ENCODE measurements around the gene CRYBA2. TPM values are rescaled to one million over a fixed set of nuclear protein-coding genes. Genes with fewer than 3 reads are reported as not detected.

Gene CRYBA2
- total and polyA plus RNA-seq, 2 donors (not counting 3 experiments of a cell fraction or from before 2014, with no cell fraction given): not detected

DNA sequence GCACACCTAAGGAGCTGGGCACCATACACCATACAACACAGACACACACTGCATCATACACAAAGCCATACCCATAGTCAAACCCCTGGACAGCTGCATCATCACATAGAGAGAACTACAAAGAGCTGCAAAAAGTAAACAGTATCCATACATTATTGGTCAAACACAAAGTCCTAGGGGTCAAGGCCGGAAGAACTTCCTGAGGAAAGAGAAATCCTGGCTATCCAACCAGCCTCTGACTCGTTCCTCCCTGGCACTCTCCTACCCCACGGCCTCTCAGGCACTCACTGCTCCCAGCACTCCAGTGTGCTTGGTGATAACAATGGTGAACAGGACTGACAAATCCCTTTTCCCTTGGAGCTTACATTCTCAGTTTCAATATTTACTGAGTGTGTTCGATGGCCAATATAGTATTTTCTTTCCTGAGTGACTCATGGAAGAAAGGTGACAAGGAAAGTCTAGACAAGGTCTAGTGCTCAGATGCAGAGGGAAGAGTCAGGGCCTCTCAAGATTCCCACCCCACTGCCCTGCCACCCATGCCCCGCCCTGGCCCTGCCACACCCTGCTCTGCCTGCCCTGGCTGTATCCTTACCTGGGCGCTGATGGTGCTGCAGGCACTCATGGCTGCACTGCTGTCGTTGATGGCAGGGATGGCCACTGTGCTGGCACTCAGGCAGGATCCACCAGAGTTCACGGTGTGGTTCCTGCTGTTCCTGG lies 44.7 kb upstream of the CRYBA2 start:
- POLR2A ChIA-PET: no interaction called here

DNA sequence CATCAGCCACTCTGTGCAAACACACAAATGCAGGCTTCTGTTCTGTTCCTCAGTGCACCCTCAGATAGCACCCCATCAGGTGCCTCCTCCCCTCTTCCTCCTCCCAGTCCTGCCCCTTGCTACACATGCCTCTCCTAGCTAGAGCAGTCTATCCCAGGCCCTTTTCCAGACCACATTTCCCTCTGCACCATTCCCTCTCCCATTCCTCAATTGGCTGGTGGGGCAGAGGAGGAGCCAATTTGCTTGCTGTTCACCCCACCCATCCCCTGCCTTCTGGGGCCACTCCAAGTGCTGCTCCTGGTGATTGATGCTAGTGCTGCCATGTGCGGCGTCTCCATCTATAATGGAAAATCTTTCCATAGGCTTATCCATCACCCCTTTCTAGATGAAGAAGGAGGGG lies 42.7 kb upstream of the CRYBA2 start:
- H3K27me3 ChIP-seq (ENCODE audit: control insufficient read depth in 2 of 2, insufficient read depth in 2 of 2, low read length in 2 of 2): peaks cover 24 to 25% of the 10 kb centered on the region in 2 experiments
- no peak overlapping the region for H3K27ac ChIP-seq (ENCODE audit: insufficient read depth, low read depth, low read length)
- no peak overlapping the region for H3K9ac ChIP-seq (replicated peaks; ENCODE audit: extremely low read depth, insufficient read depth, low read length)
- H3K9me3 ChIP-seq (replicated peaks; ENCODE audit: control insufficient read depth, insufficient read depth, low read length): no peaks in the 10 kb centered on the region
- CTCF ChIA-PET: interaction anchor here (1.3 kb wide), 1 partner anchor 119 kb away, joined by 7 read pairs; no protein-coding TSS in a partner anchor
- no peaks in the 10 kb centered on the region for H4K20me1 ChIP-seq (replicated peaks; ENCODE audit: control insufficient read depth, extremely low read depth, insufficient read depth, low read length)
- H3K4me1 ChIP-seq (ENCODE audit: control insufficient read depth, extremely low read depth, insufficient read depth, low read length): no peaks in the 10 kb centered on the region
- H3K36me3 ChIP-seq (ENCODE audit: control insufficient read depth in 2 of 2, extremely low read depth in 1 of 2, insufficient read depth in 2 of 2, low read length in 2 of 2): no peaks in the 10 kb centered on the region
- intact Hi-C loops (cut with micrococcal nuclease) (no loop called here), dilution Hi-C loops (cut with MboI; ENCODE audit: extremely low pct_ligation_motif_present, low sequenced_read_pairs) (no loop called here)
- H2AFZ ChIP-seq (ENCODE audit: low read depth, low read length): no peak overlapping the region
- BruUV-seq (replicated peaks): no TSS peak
- H3K4me3 ChIP-seq (replicated peaks in 1 of 3; ENCODE audit: insufficient read depth in 1 of 3, low read depth in 1 of 3, low read length in 3 of 3): no peak overlapping the region
- H3K79me2 ChIP-seq (ENCODE audit: control insufficient read depth, insufficient read depth, low read length): no peaks in the 10 kb centered on the region
- no peak for FAIRE-seq
- POLR2A ChIA-PET: no interaction called here
- TF ChIP-seq POLR2AphosphoS5 (IDR thresholded peaks at IDR 0.05; ENCODE audit: insufficient read depth, low read depth, low read length): no peak
- TF ChIP-seq JUN (IDR thresholded peaks at IDR 0.05; ENCODE audit: borderline replicate concordance, insufficient read depth, insufficient read length, low read depth): no peak
- TF ChIP-seq, protein P1, sequence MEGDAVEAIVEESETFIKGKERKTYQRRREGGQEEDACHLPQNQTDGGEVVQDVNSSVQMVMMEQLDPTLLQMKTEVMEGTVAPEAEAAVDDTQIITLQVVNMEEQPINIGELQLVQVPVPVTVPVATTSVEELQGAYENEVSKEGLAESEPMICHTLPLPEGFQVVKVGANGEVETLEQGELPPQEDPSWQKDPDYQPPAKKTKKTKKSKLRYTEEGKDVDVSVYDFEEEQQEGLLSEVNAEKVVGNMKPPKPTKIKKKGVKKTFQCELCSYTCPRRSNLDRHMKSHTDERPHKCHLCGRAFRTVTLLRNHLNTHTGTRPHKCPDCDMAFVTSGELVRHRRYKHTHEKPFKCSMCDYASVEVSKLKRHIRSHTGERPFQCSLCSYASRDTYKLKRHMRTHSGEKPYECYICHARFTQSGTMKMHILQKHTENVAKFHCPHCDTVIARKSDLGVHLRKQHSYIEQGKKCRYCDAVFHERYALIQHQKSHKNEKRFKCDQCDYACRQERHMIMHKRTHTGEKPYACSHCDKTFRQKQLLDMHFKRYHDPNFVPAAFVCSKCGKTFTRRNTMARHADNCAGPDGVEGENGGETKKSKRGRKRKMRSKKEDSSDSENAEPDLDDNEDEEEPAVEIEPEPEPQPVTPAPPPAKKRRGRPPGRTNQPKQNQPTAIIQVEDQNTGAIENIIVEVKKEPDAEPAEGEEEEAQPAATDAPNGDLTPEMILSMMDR (IDR thresholded peaks at IDR 0.05; ENCODE audit: extremely low read depth in 1 of 2, insufficient read depth in 1 of 2, low read depth in 1 of 2, low read length in 2 of 2): no peak
- TF ChIP-seq, protein P2, sequence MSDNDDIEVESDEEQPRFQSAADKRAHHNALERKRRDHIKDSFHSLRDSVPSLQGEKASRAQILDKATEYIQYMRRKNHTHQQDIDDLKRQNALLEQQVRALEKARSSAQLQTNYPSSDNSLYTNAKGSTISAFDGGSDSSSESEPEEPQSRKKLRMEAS (IDR thresholded peaks at IDR 0.05; ENCODE audit: insufficient read depth, insufficient read length): no peak
- no peak for TF ChIP-seq POLR2A (IDR thresholded peaks at IDR 0.05; ENCODE audit: low read depth, low read length)
- TF ChIP-seq GATA2 (IDR thresholded peaks at IDR 0.05; ENCODE audit: insufficient read depth, insufficient read length, low read depth, low read length): no peak
- no peak for TF ChIP-seq EZH2 (IDR thresholded peaks at IDR 0.05; ENCODE audit: borderline replicate concordance, low read depth, low read length, severe bottlenecking)
- TF ChIP-seq MYC (IDR thresholded peaks at IDR 0.05; ENCODE audit: low read depth, low read length): no peak
- no peak for TF ChIP-seq FOS (IDR thresholded peaks at IDR 0.05; ENCODE audit: borderline replicate concordance, insufficient read depth, low read length)
- no peak for DNase-seq (ENCODE audit: low read depth, low spot score)
- H3K9me1 ChIP-seq (replicated peaks; ENCODE audit: control insufficient read depth, extremely low read depth, insufficient read depth, low read length): no peaks in the 10 kb centered on the region
- no peak overlapping the region for H3K4me2 ChIP-seq (ENCODE audit: insufficient read depth, low read length)

More for the DNA sequence above, 44.7 kb upstream of the CRYBA2 start:
- FAIRE-seq (no peak), DNase-seq (ENCODE audit: low read depth, low spot score) (no peak)
- Histone ChIP-seq H3K9me3 (replicated peaks; ENCODE audit: control insufficient read depth, insufficient read depth, low read length) (no peaks in the 10 kb centered on the region), H2AFZ (ENCODE audit: low read depth, low read length) (no peak overlapping the region), H3K4me2 (ENCODE audit: insufficient read depth, low read length) (no peak overlapping the region), H3K36me3 (ENCODE audit: control insufficient read depth in 2 of 2, extremely low read depth in 1 of 2, insufficient read depth in 2 of 2, low read length in 2 of 2) (no peaks in the 10 kb centered on the region), H3K4me1 (ENCODE audit: control insufficient read depth, extremely low read depth, insufficient read depth, low read length) (no peaks in the 10 kb centered on the region), H3K27ac (ENCODE audit: insufficient read depth, low read depth, low read length) (no peak overlapping the region), H4K20me1 (replicated peaks; ENCODE audit: control insufficient read depth, extremely low read depth, insufficient read depth, low read length) (no peaks in the 10 kb centered on the region), H3K4me3 (replicated peaks in 1 of 3; ENCODE audit: insufficient read depth in 1 of 3, low read depth in 1 of 3, low read length in 3 of 3) (no peak overlapping the region), H3K9me1 (replicated peaks; ENCODE audit: control insufficient read depth, extremely low read depth, insufficient read depth, low read length) (no peaks in the 10 kb centered on the region), H3K79me2 (ENCODE audit: control insufficient read depth, insufficient read depth, low read length) (no peaks in the 10 kb centered on the region), H3K9ac (replicated peaks; ENCODE audit: extremely low read depth, insufficient read depth, low read length) (no peak overlapping the region), H3K27me3 (ENCODE audit: control insufficient read depth in 2 of 2, insufficient read depth in 2 of 2, low read length in 2 of 2) (peaks cover 34 to 35% of the 10 kb centered on the region in 2 experiments)
- CTCF ChIA-PET: interaction anchor here (0.7 to 5.6 kb wide), 5 partner anchors 8 to 82 kb away, joined by 3 to 52 read pairs (median 3); no protein-coding TSS in a partner anchor
- no TSS peak for BruUV-seq (replicated peaks)
- intact Hi-C loops (cut with micrococcal nuclease): no loop called here
- dilution Hi-C loops (cut with MboI; ENCODE audit: extremely low pct_ligation_motif_present, low sequenced_read_pairs): no loop called here
- no peak for TF ChIP-seq EZH2 (IDR thresholded peaks at IDR 0.05; ENCODE audit: borderline replicate concordance, low read depth, low read length, severe bottlenecking)
- no peak for TF ChIP-seq POLR2A (IDR thresholded peaks at IDR 0.05; ENCODE audit: low read depth, low read length)
